Activated CD8-positive, alpha-beta T cell treated with anti-CD3 and anti-CD28 coated beads, Interleukin-2, amount 10 ng/mL, durations not matched to agents 7 days and 5 days (primary cell): ENCODE results near the gene ZYG11B. TPM values are rescaled to one million over a fixed set of nuclear protein-coding genes. Genes with fewer than 3 reads are reported as not detected.
"Not testable (repeated sequence)": the region's sequence is repeated elsewhere in the genome, so short reads cannot be mapped to it uniquely, and the experiment has no call there.

Source experiments
- ATAC-seq: fragments of 150-1000 bp; cut with Tn5 transposase; one replicate; pipeline ENCODE4 v1.10.0; 2021; ENCODE audit warnings: moderate library complexity
- CTCF ChIA-PET: fragments of 350-600 bp; sonication (Branson Sonifier 250); formaldehyde crosslinking; loops from one replicate; lab custom pipeline; 2021; ENCODE audit warnings: antibody characterized with exemption; lab: Charles Lee
- POLR2A ChIA-PET: fragments of 350-600 bp; sonication (Branson Sonifier 250); formaldehyde crosslinking; loops from one replicate; lab custom pipeline; 2021; ENCODE audit warnings: antibody characterized with exemption; lab: Charles Lee
- DNase-seq: peaks from one replicate; pipeline ENCODE4 v3.0.0-alpha.2; 2020
- H3K27ac Mint-ChIP-seq: one replicate; pipeline ENCODE4 v1.8.0; 2021; ENCODE audit warnings: mild to moderate bottlenecking, mixed read lengths
- H3K27me3 Mint-ChIP-seq: one replicate; pipeline ENCODE4 v1.8.0; 2021; ENCODE audit warnings: low read depth, mixed read lengths
- H3K36me3 Mint-ChIP-seq: one replicate; pipeline ENCODE4 v1.8.0; 2021; ENCODE audit warnings: low read depth, mixed read lengths
- H3K4me1 Mint-ChIP-seq: one replicate; pipeline ENCODE4 v1.8.0; 2021; ENCODE audit warnings: low read depth, mixed read lengths
- H3K4me3 Mint-ChIP-seq: one replicate; pipeline ENCODE4 v1.8.0; 2021; ENCODE audit warnings: mild to moderate bottlenecking, mixed read lengths
- H3K9me3 Mint-ChIP-seq: one replicate; pipeline ENCODE4 v1.8.0; 2022; ENCODE audit warnings: mixed read lengths; ENCODE audit not compliant: insufficient read depth
- total RNA-seq, 2 experiments: library from RNA; stranded (reverse); gene quantifications; one replicate each; pipeline ENCODE4 v1.2.3, GENCODE V29; 2021

The ZYG11B gene
- total RNA-seq, 2 experiments from 2014 or later, result 6.8 to 7.5 TPM

DNA sequence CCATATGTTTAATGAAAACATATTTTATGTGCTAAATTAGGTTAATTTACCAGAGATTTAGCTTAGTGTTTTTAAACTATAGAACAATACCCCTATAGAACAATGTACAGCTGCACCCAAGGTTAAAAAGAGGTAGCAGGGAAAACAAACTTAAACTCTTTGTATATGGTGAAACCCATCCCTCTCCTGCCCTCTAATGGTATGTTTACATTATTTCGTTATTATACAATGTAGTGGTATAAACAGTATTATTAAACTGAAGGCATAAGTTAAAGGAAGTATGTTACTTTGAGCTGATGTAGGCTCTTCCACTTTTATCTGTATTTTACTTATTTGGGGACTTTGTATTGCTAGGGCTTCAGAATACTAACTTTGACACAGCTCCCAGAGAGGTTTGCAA lies 99.6 kb downstream of the ZYG11B start:
- CTCF ChIA-PET, result interaction anchor here (0.7 to 1.7 kb wide), 11 partner anchors 11 to 140 kb away, joined by 3 to 8 read pairs (median 3); partner anchors contain the start of genes COA7 and ZYG11A
- Mint-ChIP-seq H3K4me1 (no peaks in the 10 kb centered on the region), H3K27me3 (no peaks in the 10 kb centered on the region), H3K36me3 (peaks cover 6% of the 10 kb centered on the region), H3K27ac (no peak overlapping the region), H3K4me3 (no peak overlapping the region), H3K9me3 (no peaks in the 10 kb centered on the region)
- peak; percentile 61 for ATAC-seq
- no peak for DNase-seq
- POLR2A ChIA-PET, result no interaction called here

DNA sequence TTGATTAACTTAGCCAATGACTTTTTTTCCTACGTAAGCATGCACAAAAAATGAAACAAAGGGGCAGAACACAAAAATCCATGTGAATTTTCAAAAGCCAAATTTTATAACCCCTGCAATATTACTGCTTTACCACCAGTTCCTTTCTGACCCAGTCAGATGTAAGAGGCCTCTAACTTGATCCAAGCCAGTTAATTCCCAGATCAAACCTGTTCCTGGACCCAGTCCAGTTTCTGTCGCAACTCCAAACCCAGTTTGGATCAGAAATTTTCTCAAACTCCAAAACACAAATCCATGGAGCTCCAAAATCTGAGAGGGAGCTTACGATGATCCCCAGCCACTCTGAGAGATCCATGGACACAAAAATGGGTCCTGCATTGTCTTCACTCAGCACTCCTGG lies 108.5 kb downstream of the ZYG11B start:
- H3K27me3 Mint-ChIP-seq, result peaks cover 4% of the 10 kb centered on the region
- H3K27ac Mint-ChIP-seq, result no peak overlapping the region
- H3K4me3 Mint-ChIP-seq, result no peak overlapping the region
- ChIA-PET POLR2A (no interaction called here), CTCF (no interaction called here)
- no peaks in the 10 kb centered on the region for H3K36me3 Mint-ChIP-seq
- ATAC-seq (no peak), DNase-seq (no peak)
- H3K4me1 Mint-ChIP-seq, result no peaks in the 10 kb centered on the region
- H3K9me3 Mint-ChIP-seq, result no peaks in the 10 kb centered on the region

DNA sequence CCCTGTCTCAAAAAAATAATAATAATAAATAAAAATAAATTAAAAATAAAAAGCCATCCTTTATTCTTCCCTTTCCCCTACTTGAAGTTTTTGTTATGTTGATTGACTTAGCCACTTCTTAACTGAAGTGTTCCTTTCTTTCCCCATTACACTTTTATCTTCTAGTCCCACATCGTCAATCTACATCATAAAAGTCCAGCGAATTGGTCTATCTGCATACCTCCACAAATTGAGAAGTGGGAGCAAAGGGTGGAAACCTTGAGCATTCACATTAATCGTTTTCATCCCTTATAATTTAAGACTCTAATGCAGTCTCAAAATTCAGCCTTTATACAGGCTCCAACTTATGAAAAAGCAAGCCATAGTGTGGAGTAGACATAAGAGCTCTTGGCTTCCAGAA lies 109.8 kb downstream of the ZYG11B start:
- ChIA-PET POLR2A (no interaction called here), CTCF (no interaction called here)
- DNase-seq (no peak), ATAC-seq (no peak)
- H3K27ac Mint-ChIP-seq, result no peak overlapping the region
- no peaks in the 10 kb centered on the region for H3K4me1 Mint-ChIP-seq
- H3K4me3 Mint-ChIP-seq, result no peak overlapping the region
- H3K36me3 Mint-ChIP-seq, result no peaks in the 10 kb centered on the region
- H3K27me3 Mint-ChIP-seq, result peaks cover 4% of the 10 kb centered on the region
- no peaks in the 10 kb centered on the region for H3K9me3 Mint-ChIP-seq

DNA sequence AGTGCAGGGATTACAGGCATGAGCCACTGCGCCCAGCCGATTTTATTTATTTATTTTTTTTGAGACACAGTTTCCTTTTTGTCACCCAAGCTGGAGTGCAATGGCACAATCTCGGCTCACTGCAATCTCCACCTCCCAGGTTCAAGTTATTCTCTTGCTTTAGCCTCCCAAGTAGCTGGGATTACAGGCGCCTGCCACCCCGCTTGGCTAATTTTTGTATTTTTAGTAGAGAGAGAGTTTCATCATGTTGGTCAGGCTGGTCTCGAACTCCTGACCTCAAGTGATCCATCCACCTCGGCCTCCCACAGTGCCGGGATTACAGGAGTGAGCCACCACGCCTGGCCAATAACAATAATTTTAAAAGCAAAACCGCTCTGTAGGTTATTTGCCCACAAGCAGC lies 112.9 kb downstream of the ZYG11B start:
- H3K4me3 Mint-ChIP-seq, ATAC-seq, H3K27ac Mint-ChIP-seq, POLR2A ChIA-PET, H3K9me3 Mint-ChIP-seq, H3K36me3 Mint-ChIP-seq, H3K4me1 Mint-ChIP-seq, DNase-seq, CTCF ChIA-PET: not testable (repeated sequence)
- peaks cover 16% of the 10 kb centered on the region for H3K27me3 Mint-ChIP-seq

- H3K36me3 Mint-ChIP-seq, result no peaks in the 10 kb centered on the region
- peaks cover 2% of the 10 kb centered on the region for H3K4me1 Mint-ChIP-seq
- H3K4me3 Mint-ChIP-seq, result peak within 1 kb of the TSS; percentile 62
- peaks cover 21% of the 10 kb centered on the region for H3K27me3 Mint-ChIP-seq
- H3K9me3 Mint-ChIP-seq, result no peaks in the 10 kb centered on the region
- ATAC-seq (peak; percentile 99), DNase-seq (peak; percentile 84)
- ChIA-PET POLR2A (interaction anchor here (0.6 to 1.3 kb wide), 5 partner anchors 11 to 439 kb away, joined by 3 read pairs; partner anchors contain the start of gene ECHDC2), CTCF (interaction anchor here (1.0 to 1.6 kb wide), 7 partner anchors 11 to 340 kb away, joined by 3 to 12 read pairs (median 3); partner anchors contain the start of gene ECHDC2)
- no peak within 1 kb of the TSS for H3K27ac Mint-ChIP-seq
Measured at GRCh38 chr1:52842643-52843310, 116.5 kb downstream of the ZYG11B start, which contains the start of gene ZYG11A. TSS of gene ZYG11A (plus strand) at chr1:52842760. CDS start at chr1:52842884, 124 bp downstream.

DNA sequence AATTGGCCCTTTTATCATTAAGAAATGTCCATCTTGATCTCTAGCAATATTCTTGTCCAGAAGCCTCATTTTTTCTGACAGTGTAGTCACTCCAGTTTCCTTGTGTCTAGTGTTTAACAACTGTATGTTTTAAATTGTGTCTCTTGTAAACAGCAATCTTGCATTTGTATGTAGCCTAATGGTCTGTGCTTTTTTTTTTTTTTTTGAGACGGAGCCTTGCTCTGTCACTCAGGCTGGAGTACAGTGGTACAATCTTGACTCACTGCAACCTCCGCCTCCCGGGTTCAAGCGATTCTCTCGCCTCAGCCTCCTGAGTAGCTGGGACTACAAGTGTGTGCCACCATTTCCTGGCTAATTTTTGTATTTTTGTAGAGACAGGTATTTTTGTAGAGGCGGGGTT lies 118.9 kb downstream of the ZYG11B start:
- CTCF ChIA-PET, POLR2A ChIA-PET: not testable (repeated sequence)
- H3K27me3 Mint-ChIP-seq, result peaks cover 21% of the 10 kb centered on the region

DNA sequence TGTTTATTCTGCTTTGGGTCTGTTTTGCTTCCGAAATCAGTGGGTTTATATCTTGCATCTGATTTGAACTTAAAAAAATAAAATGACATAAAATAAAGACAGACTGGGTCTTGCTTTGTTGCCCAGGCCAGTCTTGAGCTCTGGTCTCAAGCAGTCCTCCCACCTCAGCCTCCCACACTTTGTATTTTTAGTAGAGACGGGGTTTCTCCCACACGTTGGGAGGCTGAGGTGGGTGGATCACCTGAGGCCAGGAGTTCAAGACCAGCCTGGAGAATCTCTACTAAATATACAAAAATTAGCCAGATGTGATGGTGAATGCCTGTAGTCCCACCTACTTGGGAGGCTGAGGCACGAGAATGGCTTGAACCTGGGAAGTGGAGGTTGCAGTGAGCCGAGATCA lies 122.2 kb downstream of the ZYG11B start:
- no peak for DNase-seq
- H3K4me3 Mint-ChIP-seq, result no peak overlapping the region
- H3K27me3 Mint-ChIP-seq, result peaks cover 15% of the 10 kb centered on the region
- no peaks in the 10 kb centered on the region for H3K4me1 Mint-ChIP-seq
- ChIA-PET CTCF (no interaction called here), POLR2A (no interaction called here)
- no peaks in the 10 kb centered on the region for H3K36me3 Mint-ChIP-seq
- H3K9me3 Mint-ChIP-seq, result no peaks in the 10 kb centered on the region
- no peak overlapping the region for H3K27ac Mint-ChIP-seq
- no peak for ATAC-seq

More for the DNA sequence above, 118.9 kb downstream of the ZYG11B start:
- H3K27ac Mint-ChIP-seq, H3K4me1 Mint-ChIP-seq, DNase-seq, H3K4me3 Mint-ChIP-seq, ATAC-seq, H3K9me3 Mint-ChIP-seq, H3K36me3 Mint-ChIP-seq: not testable (repeated sequence)

DNA sequence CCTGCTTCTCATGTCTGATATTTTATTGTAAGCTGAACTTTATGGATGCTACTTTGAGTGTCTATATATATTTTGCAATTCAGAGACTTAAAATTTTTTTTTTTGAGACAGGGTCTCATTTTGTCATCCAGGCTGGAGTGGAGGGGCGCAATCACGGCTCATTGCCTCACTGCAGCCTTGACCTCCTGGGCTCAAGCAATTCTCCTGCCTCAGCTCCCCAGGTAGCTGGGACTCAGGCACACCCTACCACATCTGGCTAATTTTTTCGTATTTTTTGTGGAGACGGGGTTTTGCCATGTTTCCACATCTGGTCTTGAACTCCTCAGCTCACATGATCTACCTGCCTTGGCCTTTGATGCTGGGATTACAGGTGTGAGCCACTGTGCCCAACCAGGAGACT lies 124.7 kb downstream of the ZYG11B start:
- Mint-ChIP-seq H3K4me1 (no peaks in the 10 kb centered on the region), H3K27ac (no peak overlapping the region), H3K9me3 (no peaks in the 10 kb centered on the region), H3K4me3 (no peak overlapping the region), H3K27me3 (peaks cover 5% of the 10 kb centered on the region), H3K36me3 (no peaks in the 10 kb centered on the region)
- POLR2A ChIA-PET, result no interaction called here
- CTCF ChIA-PET, result interaction anchor here (0.6 kb wide), 1 partner anchor 87 kb away, joined by 4 read pairs; no protein-coding TSS in a partner anchor
- DNase-seq (no peak), ATAC-seq (no peak)

- POLR2A ChIA-PET, result no interaction called here
- no peak overlapping the region for H3K27ac Mint-ChIP-seq
- no peak for DNase-seq
- no peaks in the 10 kb centered on the region for H3K36me3 Mint-ChIP-seq
- H3K9me3 Mint-ChIP-seq, result no peaks in the 10 kb centered on the region
- H3K4me3 Mint-ChIP-seq, result no peak overlapping the region
- H3K27me3 Mint-ChIP-seq, result peaks cover 10% of the 10 kb centered on the region
- CTCF ChIA-PET, result no interaction called here
- H3K4me1 Mint-ChIP-seq, result no peaks in the 10 kb centered on the region
- ATAC-seq, result no peak
Measured at GRCh38 chr1:52852854-52853253, 126.6 kb downstream of the ZYG11B start.

GRCh38 chr1:52855584-52855983 lies 129.3 kb downstream of the ZYG11B start:
- H3K4me1 Mint-ChIP-seq, result no peaks in the 10 kb centered on the region
- CTCF ChIA-PET, result no interaction called here
- ATAC-seq, result no peak

GRCh38 chr1:52856026-52856425 lies 129.8 kb downstream of the ZYG11B start:
- Mint-ChIP-seq H3K4me1 (no peaks in the 10 kb centered on the region), H3K36me3 (no peaks in the 10 kb centered on the region), H3K4me3 (no peak overlapping the region), H3K9me3 (no peaks in the 10 kb centered on the region), H3K27me3 (peaks cover 10% of the 10 kb centered on the region), H3K27ac (no peak overlapping the region)
- ATAC-seq (no peak), DNase-seq (no peak)
- ChIA-PET CTCF (no interaction called here), POLR2A (no interaction called here)

More at GRCh38 chr1:52855584-52855983, 129.3 kb downstream of the ZYG11B start:
- peaks cover 10% of the 10 kb centered on the region for H3K27me3 Mint-ChIP-seq
- POLR2A ChIA-PET, result no interaction called here
- no peaks in the 10 kb centered on the region for H3K9me3 Mint-ChIP-seq
- no peak overlapping the region for H3K27ac Mint-ChIP-seq
- H3K4me3 Mint-ChIP-seq, result no peak overlapping the region
- no peaks in the 10 kb centered on the region for H3K36me3 Mint-ChIP-seq
- DNase-seq, result no peak

GRCh38 chr1:52857443-52857842 lies 131.2 kb downstream of the ZYG11B start:
- DNase-seq (no peak), ATAC-seq (no peak)
- ChIA-PET CTCF (no interaction called here), POLR2A (interaction anchor here (0.6 kb wide), 1 partner anchor 10 kb away, joined by 4 read pairs; no protein-coding TSS in a partner anchor)
- Mint-ChIP-seq H3K4me1 (no peaks in the 10 kb centered on the region), H3K27ac (no peak overlapping the region), H3K9me3 (no peaks in the 10 kb centered on the region), H3K36me3 (no peaks in the 10 kb centered on the region), H3K27me3 (peaks cover 10% of the 10 kb centered on the region), H3K4me3 (no peak overlapping the region)
